Measurements from ENCODE around the gene ARL15.

ARL15 gene

GRCh38 chr5:53950621-53951020, 359.8 kb downstream of the ARL15 start:
- no peaks in the 10 kb centered on the region for H3K4me1 ChIP-seq (ENCODE audit: low read length)
- TF ChIP-seq CTCF (IDR thresholded peaks at IDR 0.05; ENCODE audit: low read depth, low read length): no peak
- TF ChIP-seq EZH2phosphoT487 (IDR thresholded peaks at IDR 0.05; ENCODE audit: low read depth): no peak
- no peaks in the 10 kb centered on the region for H3K36me3 ChIP-seq (replicated peaks; ENCODE audit: low read depth, low read length)
- no peaks in the 10 kb centered on the region for H4K20me1 ChIP-seq (ENCODE audit: insufficient read depth, low read length)
- H3K9ac ChIP-seq (ENCODE audit: low read length): no peak overlapping the region
- no peak overlapping the region for H2AFZ ChIP-seq (ENCODE audit: low read depth, low read length)
- H3K4me3 ChIP-seq (ENCODE audit: low read length): no peak overlapping the region
- no peak overlapping the region for H3K4me2 ChIP-seq (ENCODE audit: low read length)
- no peaks in the 10 kb centered on the region for H3K27me3 ChIP-seq (ENCODE audit: low read depth, low read length)
- H3K27ac ChIP-seq (ENCODE audit: low read length): no peak overlapping the region
- H3K9me3 ChIP-seq (ENCODE audit: insufficient read depth, low read length): no peaks in the 10 kb centered on the region; the same call in 1 of the 2 replicates
- no peaks in the 10 kb centered on the region for H3K79me2 ChIP-seq (ENCODE audit: low read length)

- no peak overlapping the region for H3K27ac ChIP-seq (ENCODE audit: low read length)
- no peaks in the 10 kb centered on the region for H3K4me1 ChIP-seq (ENCODE audit: low read length)
- no peaks in the 10 kb centered on the region for H3K9me3 ChIP-seq (ENCODE audit: insufficient read depth, low read length)
- H2AFZ ChIP-seq (ENCODE audit: low read depth, low read length): no peak overlapping the region
- no peaks in the 10 kb centered on the region for H4K20me1 ChIP-seq (ENCODE audit: insufficient read depth, low read length)
- no peak overlapping the region for H3K9ac ChIP-seq (ENCODE audit: low read length)
- H3K27me3 ChIP-seq (ENCODE audit: low read depth, low read length): no peaks in the 10 kb centered on the region
- no peak overlapping the region for H3K4me3 ChIP-seq (ENCODE audit: low read length)
- no peaks in the 10 kb centered on the region for H3K79me2 ChIP-seq (ENCODE audit: low read length)
- H3K36me3 ChIP-seq (replicated peaks; ENCODE audit: low read depth, low read length): no peaks in the 10 kb centered on the region
- TF ChIP-seq EZH2phosphoT487 (IDR thresholded peaks at IDR 0.05; ENCODE audit: low read depth) (no peak), CTCF (IDR thresholded peaks at IDR 0.05; ENCODE audit: low read depth, low read length) (no peak)
- no peak overlapping the region for H3K4me2 ChIP-seq (ENCODE audit: low read length)
Measured at GRCh38 chr5:53948598-53948997, 361.8 kb downstream of the ARL15 start.

DNA sequence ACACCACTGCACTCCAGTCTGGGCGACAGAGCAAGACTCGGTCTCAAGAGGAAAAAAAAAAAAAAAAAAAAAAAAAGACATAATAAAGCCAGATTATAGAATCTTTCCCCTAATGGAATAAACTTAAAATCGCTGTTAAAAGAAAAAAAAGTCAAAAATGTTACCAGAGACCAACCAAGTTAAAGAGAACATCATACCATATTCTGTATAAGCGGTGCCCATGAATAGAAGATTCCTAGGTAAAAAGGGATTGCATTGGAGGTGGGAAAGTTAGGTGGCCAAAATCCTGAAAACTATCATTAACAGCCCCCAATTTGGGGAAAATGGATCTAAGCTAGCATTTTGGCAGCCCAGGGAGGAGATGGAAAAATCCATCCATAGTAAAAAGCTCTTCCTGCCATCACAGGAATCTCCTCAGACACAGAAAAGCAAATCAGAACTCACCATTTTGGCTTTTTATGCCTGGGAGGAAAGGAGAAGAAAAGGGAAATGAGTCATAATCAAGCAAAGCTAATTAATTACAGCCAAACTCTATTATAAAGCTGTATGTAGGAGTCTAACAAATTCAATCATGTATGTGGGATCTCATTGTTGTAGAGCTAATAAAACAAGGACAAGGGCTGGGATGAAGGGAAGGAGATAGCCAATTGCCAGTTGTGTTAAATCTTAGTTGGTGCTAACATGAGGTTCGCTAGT, 363.8 kb downstream of the ARL15 start:
- no peaks in the 10 kb centered on the region for H3K27me3 ChIP-seq (ENCODE audit: low read depth, low read length)
- no peak overlapping the region for H3K27ac ChIP-seq (ENCODE audit: low read length)
- no peak overlapping the region for H3K4me3 ChIP-seq (ENCODE audit: low read length)
- H3K9ac ChIP-seq (ENCODE audit: low read length): no peak overlapping the region
- no peaks in the 10 kb centered on the region for H3K9me3 ChIP-seq (ENCODE audit: insufficient read depth, low read length)
- TF ChIP-seq EZH2phosphoT487 (IDR thresholded peaks at IDR 0.05; ENCODE audit: low read depth) (no peak), CTCF (IDR thresholded peaks at IDR 0.05; ENCODE audit: low read depth, low read length) (no peak)
- no peaks in the 10 kb centered on the region for H4K20me1 ChIP-seq (ENCODE audit: insufficient read depth, low read length)
- no peaks in the 10 kb centered on the region for H3K4me1 ChIP-seq (ENCODE audit: low read length)
- H3K36me3 ChIP-seq (replicated peaks; ENCODE audit: low read depth, low read length): no peaks in the 10 kb centered on the region
- no peak overlapping the region for H2AFZ ChIP-seq (ENCODE audit: low read depth, low read length)
- no peak overlapping the region for H3K4me2 ChIP-seq (ENCODE audit: low read length)
- no peaks in the 10 kb centered on the region for H3K79me2 ChIP-seq (ENCODE audit: low read length)

DNA sequence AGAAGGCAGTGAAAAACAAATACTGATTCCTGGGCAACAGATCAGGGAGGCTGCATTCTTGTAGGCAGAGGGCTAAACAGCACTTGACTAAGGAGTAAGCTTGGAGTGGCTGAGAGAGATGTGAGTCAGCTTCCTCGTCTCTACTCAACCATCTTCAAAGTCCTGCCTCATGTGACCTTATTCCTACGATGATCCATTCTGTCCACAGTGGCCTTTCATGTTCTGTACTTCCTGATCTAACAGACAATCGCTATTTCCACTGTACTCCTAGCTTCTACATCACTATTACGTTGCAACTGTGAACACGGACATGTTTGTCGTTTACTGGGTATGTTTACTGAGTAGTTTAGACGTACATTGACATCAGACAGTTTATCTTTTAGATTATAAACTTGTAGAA, 365.4 kb downstream of the ARL15 start:
- no peak for TF ChIP-seq EZH2phosphoT487 (IDR thresholded peaks at IDR 0.05; ENCODE audit: low read depth)
- TF ChIP-seq CTCF (IDR thresholded peaks at IDR 0.05; ENCODE audit: low read depth, low read length): no peak
- no peaks in the 10 kb centered on the region for H3K4me1 ChIP-seq (ENCODE audit: low read length)
- H3K4me3 ChIP-seq (ENCODE audit: low read length): no peak overlapping the region
- H3K36me3 ChIP-seq (replicated peaks; ENCODE audit: low read depth, low read length): no peaks in the 10 kb centered on the region
- no peaks in the 10 kb centered on the region for H3K9me3 ChIP-seq (ENCODE audit: insufficient read depth, low read length)
- H4K20me1 ChIP-seq (ENCODE audit: insufficient read depth, low read length): no peaks in the 10 kb centered on the region
- no peak overlapping the region for H3K27ac ChIP-seq (ENCODE audit: low read length)
- H3K27me3 ChIP-seq (ENCODE audit: low read depth, low read length): no peaks in the 10 kb centered on the region
- H3K9ac ChIP-seq (ENCODE audit: low read length): no peak overlapping the region
- H3K4me2 ChIP-seq (ENCODE audit: low read length): no peak overlapping the region
- H2AFZ ChIP-seq (ENCODE audit: low read depth, low read length): no peak overlapping the region
- no peaks in the 10 kb centered on the region for H3K79me2 ChIP-seq (ENCODE audit: low read length)

All from OCI-LY3 (cell line).